VCaP (cell line): ENCODE results near the gene ARHGEF9.

ENCODE experiments used
- H3K27ac ChIP-seq: fragments of 450-650 bp; 2 replicates; pipeline ENCODE4 v1.5.1; 2017
- CTCF ChIP-seq: fragments of 450-650 bp; conservative IDR thresholded peaks from 2 replicates; pipeline ENCODE4 v1.5.1; 2017; ENCODE audit warnings: mild to moderate bottlenecking, moderate library complexity

The ARHGEF9 gene

GRCh38 chrX:63746278-63746677, 38.7 kb downstream of the ARHGEF9 start:
- TF ChIP-seq CTCF, result no peak
- no peak overlapping the region for H3K27ac ChIP-seq

GRCh38 chrX:63744850-63745394, 40.1 kb downstream of the ARHGEF9 start:
- H3K27ac ChIP-seq, result no peak overlapping the region
- no peak for TF ChIP-seq CTCF

- TF ChIP-seq CTCF, result no peak
Observed at GRCh38 chrX:63743596-63743995, 41.4 kb downstream of the ARHGEF9 start.

GRCh38 chrX:63740382-63740781, 44.6 kb downstream of the ARHGEF9 start:
- TF ChIP-seq CTCF, result no peak
- H3K27ac ChIP-seq, result no peak overlapping the region

More at GRCh38 chrX:63743596-63743995, 41.4 kb downstream of the ARHGEF9 start:
- no peak overlapping the region for H3K27ac ChIP-seq

GRCh38 chrX:63739885-63740284, 45.1 kb downstream of the ARHGEF9 start:
- no peak for TF ChIP-seq CTCF
- no peak overlapping the region for H3K27ac ChIP-seq

GRCh38 chrX:63738696-63739095, 46.3 kb downstream of the ARHGEF9 start:
- TF ChIP-seq CTCF, result no peak
- no peak overlapping the region for H3K27ac ChIP-seq

- TF ChIP-seq CTCF, result no peak
Observed at GRCh38 chrX:63737131-63737921, 47.7 kb downstream of the ARHGEF9 start.

More at GRCh38 chrX:63737131-63737921, 47.7 kb downstream of the ARHGEF9 start:
- no peak overlapping the region for H3K27ac ChIP-seq
